A673 (cell line): Measurements from ENCODE around the gene TSG101.

Source experiments
- CTCF ChIP-seq: fragments of 300-800, 200-600 bp; sonication (generic); conservative IDR thresholded peaks from 2 replicates; pipeline ENCODE4 v1.5.1; 2017; ENCODE audit warnings: low read depth, mild to moderate bottlenecking, antibody characterized with exemption, low read length, moderate library complexity, mixed read lengths
- EZH2 ChIP-seq: fragments of 200-600 bp; sonication (generic); IDR thresholded peaks from 2 replicates; pipeline ENCODE4 v1.6.1; 2017; ENCODE audit warnings: borderline replicate concordance, low read depth, mild to moderate bottlenecking, mixed read lengths, antibody characterized with exemption, low read length; ENCODE audit not compliant: poor library complexity, severe bottlenecking

- TF ChIP-seq CTCF (no peak), EZH2 (no peak)
These were observed 9.5 kb upstream of the TSG101 start for GRCh38 chr11:18536209-18536608.
